Vagina (tissue), 2 donors: ENCODE results near the gene GPR176.

Experiments
- CTCF ChIP-seq, 3 experiments: fragments of 450-650 bp in 2 of 3; fragments of 200-600 bp in 1 of 3; sonication (generic) in 1 of 3; IDR thresholded peaks; one replicate each; pipeline ENCODE4 v1.5.1; 2017 to 2019; ENCODE audit warnings: antibody characterized with exemption in 3 of 3, mild to moderate bottlenecking in 2 of 3, moderate library complexity in 2 of 3
- POLR2A ChIP-seq, 2 donors: fragments of 450-650 bp; IDR thresholded peaks; one replicate each; pipeline ENCODE4 v1.6.1; 2017; ENCODE audit warnings: antibody characterized with exemption in 2 of 2, mild to moderate bottlenecking in 2 of 2, moderate library complexity in 2 of 2
- POLR2AphosphoS5 ChIP-seq, 2 donors: sonication (generic); formaldehyde crosslinking; IDR thresholded peaks; one replicate each; pipeline ENCODE4 v1.9.0; 2017; ENCODE audit warnings: antibody characterized with exemption in 2 of 2, mild to moderate bottlenecking in 2 of 2, low read depth in 1 of 2; ENCODE audit not compliant: insufficient read depth in 1 of 2

- no peak for TF ChIP-seq POLR2A (IDR thresholded peaks at IDR 0.05)
- TF ChIP-seq CTCF (IDR thresholded peaks at IDR 0.05), result no peak
- TF ChIP-seq POLR2AphosphoS5 (IDR thresholded peaks at IDR 0.05; ENCODE audit: insufficient read depth in 1 of 2, low read depth in 1 of 2), result no peak
Observed at GRCh38 chr15:39837454-39837853, 82.6 kb downstream of the GPR176 start.
